ENCODE results near the gene SLAMF7. TPM values are rescaled to one million over a fixed set of nuclear protein-coding genes. Genes with fewer than 3 reads are reported as not detected.

Gene SLAMF7
- total and polyA plus RNA-seq, 2 donors (not counting 1 experiment from before 2014, with no cell fraction given): 13.1 to 52.6 TPM

DNA sequence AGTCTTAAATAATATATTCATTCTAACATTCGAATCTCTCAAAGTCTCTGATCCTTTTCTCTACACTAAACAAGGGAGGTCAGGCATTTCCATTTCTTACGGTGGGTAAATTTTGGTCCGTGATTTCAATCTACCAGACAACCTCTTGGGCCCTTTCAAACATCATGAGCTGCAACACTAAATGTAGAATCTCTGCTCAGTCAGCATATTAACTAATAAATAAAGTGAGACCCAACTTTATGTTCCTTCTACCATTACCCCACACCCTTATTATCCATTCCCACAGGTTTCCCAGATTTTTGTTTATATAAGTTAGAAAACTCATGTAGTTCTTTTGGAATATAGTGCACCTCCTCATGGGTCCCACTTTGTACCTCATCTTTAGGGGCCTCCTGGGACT lies 24.9 kb downstream of the SLAMF7 start:
- no peak overlapping the region for H3K4me2 ChIP-seq (replicated peaks; ENCODE audit: low read depth, low read length, poor library complexity, severe bottlenecking)
- Mint-ChIP-seq H3K27ac (no peak overlapping the region), H3K4me3 (no peak overlapping the region), H3K27me3 (no peaks in the 10 kb centered on the region), H3K9me3 (ENCODE audit: insufficient read depth) (no peaks in the 10 kb centered on the region), H3K4me1 (peaks cover 25% of the 10 kb centered on the region)
- TF ChIP-seq EZH2 (IDR thresholded peaks at IDR 0.05; ENCODE audit: borderline replicate concordance, insufficient read depth, low read depth, low read length, poor library complexity, severe bottlenecking) (no peak), CTCF (IDR thresholded peaks at IDR 0.05) (no peak)
- H3K9ac ChIP-seq (ENCODE audit: low read length): no peak overlapping the region
- peaks cover 11 to 18% of the 10 kb centered on the region in 2 donors for H3K4me1 ChIP-seq (ENCODE audit: control insufficient read depth in 2 of 2, insufficient read depth in 2 of 2, low read length in 2 of 2)
- no peak overlapping the region for H2AFZ ChIP-seq (ENCODE audit: insufficient read depth, low read depth, low read length, poor library complexity, severe bottlenecking)
- WGBS (ENCODE audit: insufficient coverage): 100% methylated on average over 2 of the region's 3 CpGs
- H3K79me2 ChIP-seq (ENCODE audit: control insufficient read depth, insufficient read depth, low read length): no peaks in the 10 kb centered on the region
- POLR2A ChIA-PET: no interaction called here
- H4K20me1 ChIP-seq (ENCODE audit: control insufficient read depth, insufficient read depth, low read length, poor library complexity, severe bottlenecking): no peaks in the 10 kb centered on the region
- no peak overlapping the region for H3K27ac ChIP-seq (ENCODE audit: low read length in 2 of 2)
- H3K4me3 ChIP-seq (ENCODE audit: control extremely low read depth in 1 of 5, extremely low read depth in 1 of 5, insufficient read depth in 1 of 5, low read depth in 2 of 5, low read length in 4 of 5): no peak overlapping the region
- no peaks in the 10 kb centered on the region for H3K36me3 ChIP-seq (replicated peaks in 1 of 2; ENCODE audit: control extremely low read depth in 1 of 2, control insufficient read depth in 1 of 2, extremely low read depth in 1 of 2, insufficient read depth in 2 of 2, low read length in 1 of 2)
- ATAC-seq (ENCODE audit: low read depth) (no peak), DNase-seq (no peak)
- H3K27me3 ChIP-seq (replicated peaks in 1 of 4; ENCODE audit: control extremely low read depth in 1 of 4, control insufficient read depth in 3 of 4, insufficient read depth in 4 of 4, low read length in 3 of 4): no peaks in the 10 kb centered on the region
- intact Hi-C loops (cut with micrococcal nuclease): no loop called here
- CTCF ChIA-PET: interaction anchor here (1.7 to 8.0 kb wide), 4 partner anchors 13 to 88 kb away, joined by 6 to 134 read pairs (median 14); no protein-coding TSS in a partner anchor
- peaks cover 0 to 1% (median 0%) of the 10 kb centered on the region in 3 donors for H3K9me3 ChIP-seq (ENCODE audit: control extremely low read depth in 1 of 3, control insufficient read depth in 2 of 3, insufficient read depth in 1 of 3, low read length in 2 of 3)

All from B cell (primary cell).